Suprapubic skin (tissue), 4 donors: ENCODE measurements around the gene CD79A. TPM values are rescaled to one million over a fixed set of nuclear protein-coding genes. Genes with fewer than 3 reads are reported as not detected.

ENCODE experiments used
- DNase-seq, 2 donors: peaks; one replicate each; pipeline ENCODE4 v3.0.0-alpha.2; 2019; ENCODE audit warnings: low spot score in 2 of 2
- H3K27ac ChIP-seq: fragments of 200-600 bp; sonication (generic); one replicate; pipeline ENCODE4 v1.5.1; 2019
- H3K27me3 ChIP-seq: fragments of 200-600 bp; sonication (generic); one replicate; pipeline ENCODE4 v1.5.1; 2019
- H3K36me3 ChIP-seq: fragments of 200-600 bp; sonication (generic); one replicate; pipeline ENCODE4 v1.5.1; 2019
- H3K4me1 ChIP-seq: fragments of 200-600 bp; sonication (generic); one replicate; pipeline ENCODE4 v1.5.1; 2019
- H3K4me3 ChIP-seq: fragments of 200-600 bp; sonication (generic); one replicate; pipeline ENCODE4 v1.5.1; 2019; ENCODE audit warnings: mild to moderate bottlenecking
- H3K9me3 ChIP-seq: fragments of 200-600 bp; sonication (generic); one replicate; pipeline ENCODE4 v1.5.1; 2019
- CTCF ChIP-seq, 2 donors: fragments of 200-600 bp in 1 of 2; fragments of 450-650 bp in 1 of 2; sonication (generic) in 1 of 2; IDR thresholded peaks; one replicate each; pipeline ENCODE4 v1.5.1; 2016 to 2019; ENCODE audit warnings: antibody characterized with exemption in 2 of 2, mild to moderate bottlenecking in 1 of 2, moderate library complexity in 1 of 2
- EP300 ChIP-seq: sonication (generic); formaldehyde crosslinking; IDR thresholded peaks from one replicate; pipeline ENCODE4 v1.6.1; 2017; ENCODE audit warnings: antibody characterized with exemption
- POLR2A ChIP-seq, 2 donors: fragments of 450-650 bp; IDR thresholded peaks; one replicate each; pipeline ENCODE4 v1.6.1; 2017; ENCODE audit warnings: antibody characterized with exemption in 2 of 2, mild to moderate bottlenecking in 2 of 2, moderate library complexity in 2 of 2
- POLR2AphosphoS5 ChIP-seq, 3 donors: sonication (generic); formaldehyde crosslinking; IDR thresholded peaks; one replicate each; pipeline ENCODE4 v1.6.1; 2017; ENCODE audit warnings: antibody characterized with exemption in 3 of 3
- WGBS: methylation state at CpG from one replicate; pipeline ENCODE4 v1.1.5; 2018; 5-methylcytosine and 5-hydroxymethylcytosine counted together
- total RNA-seq, 4 donors: library from RNA; depleted of rRNA; stranded (reverse); fragments of >200 nt; gene quantifications; one replicate each; pipeline ENCODE4 v1.1.0, GENCODE V29; 2016

Gene CD79A
- total RNA-seq, 4 donors from 2014 or later = 3.0 TPM; not detected in 3

GRCh38 chr19:41897181-41897580, 20.1 kb downstream of the CD79A start:
- WGBS = no CpG with 5 or more reads among the region's 3 CpGs
- no peak overlapping the region for H3K4me3 ChIP-seq
- no peak for DNase-seq
- no peaks in the 10 kb centered on the region for H3K27me3 ChIP-seq
- no peaks in the 10 kb centered on the region for H3K4me1 ChIP-seq
- no peak overlapping the region for H3K27ac ChIP-seq
- no peak for TF ChIP-seq POLR2AphosphoS5 (IDR thresholded peaks at IDR 0.05)
- TF ChIP-seq EP300 = no peak
- no peak for TF ChIP-seq POLR2A (IDR thresholded peaks at IDR 0.05)
- no peak for TF ChIP-seq CTCF (IDR thresholded peaks at IDR 0.05)
- no peaks in the 10 kb centered on the region for H3K9me3 ChIP-seq
- H3K36me3 ChIP-seq = peaks cover 92% of the 10 kb centered on the region

DNA sequence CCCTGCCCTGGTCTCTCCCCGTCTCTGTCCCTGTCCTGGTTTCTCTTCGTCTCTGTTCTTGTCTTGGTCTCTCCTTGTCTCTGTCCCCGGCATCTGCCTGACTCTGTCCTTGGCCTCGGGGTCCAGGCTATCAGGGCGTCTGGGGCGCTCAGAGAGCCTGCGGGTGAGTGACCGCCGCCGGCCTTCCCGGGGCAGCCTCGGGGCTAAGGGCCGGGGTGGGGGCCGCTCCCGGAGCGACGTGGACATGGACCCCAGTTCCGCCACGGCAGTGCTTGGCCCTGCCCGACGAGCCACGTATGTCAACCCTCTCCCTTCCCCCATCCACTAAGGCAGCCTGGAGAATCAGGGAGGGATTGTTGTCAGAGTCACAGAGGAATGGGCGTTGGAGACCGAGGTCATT, 20.7 kb downstream of the CD79A start:
- TF ChIP-seq POLR2A (IDR thresholded peaks at IDR 0.05) (no peak), POLR2AphosphoS5 (IDR thresholded peaks at IDR 0.05) (no peak), CTCF (IDR thresholded peaks at IDR 0.05) (no peak), EP300 (no peak)
- Histone ChIP-seq H3K27ac (no peak overlapping the region), H3K9me3 (no peaks in the 10 kb centered on the region), H3K27me3 (no peaks in the 10 kb centered on the region), H3K4me3 (no peak overlapping the region), H3K4me1 (no peaks in the 10 kb centered on the region), H3K36me3 (peaks cover 92% of the 10 kb centered on the region)
- 95% methylated on average over 22 of the region's 24 CpGs for WGBS
- DNase-seq = no peak

DNA sequence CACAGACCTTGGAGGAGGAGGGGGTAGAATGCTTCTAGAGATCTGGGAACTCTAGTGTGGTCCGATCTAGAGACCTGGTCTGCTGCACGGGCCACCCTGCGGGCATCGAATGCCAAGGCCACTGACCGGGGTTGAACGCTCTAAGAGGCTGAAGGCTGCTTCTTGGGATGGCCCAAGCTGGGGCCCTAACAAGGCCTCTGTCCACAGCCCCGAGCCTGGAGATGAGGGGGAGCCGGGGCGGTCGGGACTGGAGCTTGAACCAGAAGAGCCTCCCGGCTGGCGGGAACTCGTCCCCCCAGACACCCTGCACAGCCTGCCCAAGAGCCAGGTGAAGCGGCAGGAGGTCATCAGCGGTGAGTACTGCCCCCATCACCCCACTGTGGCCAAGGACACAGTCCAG, 21.2 kb downstream of the CD79A start:
- no peak for TF ChIP-seq POLR2AphosphoS5 (IDR thresholded peaks at IDR 0.05)
- no peak for TF ChIP-seq POLR2A (IDR thresholded peaks at IDR 0.05)
- TF ChIP-seq EP300 = no peak
- TF ChIP-seq CTCF (IDR thresholded peaks at IDR 0.05) = no peak
- no peaks in the 10 kb centered on the region for H3K9me3 ChIP-seq
- H3K4me3 ChIP-seq = no peak overlapping the region
- DNase-seq = no peak
- no peaks in the 10 kb centered on the region for H3K4me1 ChIP-seq
- WGBS = 94% methylated on average over 13 of the region's 15 CpGs
- no peaks in the 10 kb centered on the region for H3K27me3 ChIP-seq
- peaks cover 94% of the 10 kb centered on the region for H3K36me3 ChIP-seq
- no peak overlapping the region for H3K27ac ChIP-seq

DNA sequence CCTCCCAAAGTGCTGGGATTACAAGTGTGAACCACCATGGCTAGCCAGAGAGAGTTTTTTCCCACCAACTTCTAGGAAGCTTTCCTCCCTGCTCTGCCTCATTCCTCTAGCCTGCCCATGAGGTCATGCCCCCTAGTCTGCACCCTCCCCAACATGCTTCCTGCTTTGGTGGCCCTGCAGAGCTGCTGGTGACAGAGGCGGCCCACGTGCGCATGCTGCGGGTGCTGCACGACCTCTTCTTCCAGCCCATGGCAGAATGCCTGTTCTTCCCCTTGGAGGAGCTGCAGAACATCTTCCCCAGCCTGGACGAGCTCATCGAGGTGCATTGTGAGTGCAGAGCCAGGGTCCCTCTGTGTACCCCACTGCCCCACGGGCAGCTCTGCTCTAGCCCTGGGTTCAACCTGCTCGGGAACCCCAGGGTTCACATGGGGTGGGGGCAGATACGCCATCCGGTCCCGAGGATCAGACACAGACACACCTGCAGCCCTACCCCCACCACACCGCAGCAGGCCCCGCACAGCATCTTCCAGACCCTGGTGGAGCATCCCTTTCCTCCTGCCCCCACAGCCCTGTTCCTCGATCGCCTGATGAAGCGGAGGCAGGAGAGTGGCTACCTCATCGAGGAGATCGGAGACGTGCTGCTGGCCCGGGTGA, 24.8 kb downstream of the CD79A start:
- Histone ChIP-seq H3K27me3 (no peaks in the 10 kb centered on the region), H3K4me1 (no peaks in the 10 kb centered on the region), H3K27ac (no peak overlapping the region), H3K9me3 (no peaks in the 10 kb centered on the region), H3K36me3 (peaks cover 99% of the 10 kb centered on the region), H3K4me3 (no peak overlapping the region)
- no peak for TF ChIP-seq CTCF (IDR thresholded peaks at IDR 0.05)
- TF ChIP-seq POLR2AphosphoS5 (IDR thresholded peaks at IDR 0.05) = no peak
- TF ChIP-seq EP300 = no peak
- no peak for TF ChIP-seq POLR2A (IDR thresholded peaks at IDR 0.05)
- no peak for DNase-seq
- 90% methylated on average over 14 of the region's 21 CpGs for WGBS

GRCh38 chr19:41902594-41902993, 25.5 kb downstream of the CD79A start:
- Histone ChIP-seq H3K27me3 (no peaks in the 10 kb centered on the region), H3K4me1 (no peaks in the 10 kb centered on the region), H3K4me3 (no peak overlapping the region), H3K27ac (no peak overlapping the region), H3K9me3 (no peaks in the 10 kb centered on the region), H3K36me3 (peaks cover 97% of the 10 kb centered on the region)
- 95% methylated on average over 14 of the region's 17 CpGs for WGBS
- TF ChIP-seq EP300 (no peak), POLR2A (IDR thresholded peaks at IDR 0.05) (no peak), POLR2AphosphoS5 (IDR thresholded peaks at IDR 0.05) (no peak), CTCF (IDR thresholded peaks at IDR 0.05) (no peak)
- DNase-seq = no peak
